GM21825 (cell line): Measurements from ENCODE around the gene EPRS1.
"Not testable (repeated sequence)": the region's sequence is repeated elsewhere in the genome, so short reads cannot be mapped to it uniquely, and the experiment has no call there.

Experiments
- ATAC-seq: cut with Tn5 transposase; IDR thresholded peaks from one replicate; pipeline ENCODE4 v1.9.1; 2021; ENCODE audit warnings: mild to moderate bottlenecking, moderate library complexity; ENCODE audit not compliant: unreplicated experiment

The EPRS1 gene

DNA sequence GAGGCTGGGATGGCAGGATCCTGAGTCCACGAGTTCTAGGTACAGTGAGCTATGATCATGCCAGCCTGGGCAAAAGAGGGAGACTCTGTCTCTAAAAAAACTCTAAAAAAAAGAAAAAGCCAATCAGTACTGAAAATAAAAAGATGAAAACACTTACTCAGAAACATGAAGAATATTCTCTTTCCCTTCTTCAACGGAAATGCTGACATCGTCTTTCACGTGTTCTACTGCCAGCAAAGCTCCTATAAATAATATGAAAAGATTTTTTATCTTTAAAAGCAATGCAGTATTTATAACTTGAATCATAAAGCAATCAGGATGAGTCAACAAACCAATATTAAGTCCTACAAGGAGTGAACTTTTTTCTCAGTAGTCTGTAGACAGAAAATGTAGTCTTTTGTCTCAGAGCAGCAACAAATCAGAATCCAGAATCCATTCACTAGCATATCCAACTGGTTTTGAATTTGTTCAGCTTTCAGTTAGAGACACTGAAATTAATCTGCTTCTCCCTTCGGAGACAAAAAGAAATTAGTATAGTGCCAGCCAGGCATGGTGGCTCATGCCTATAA, 6.2 kb downstream of the EPRS1 start:
- no peak for ATAC-seq

DNA sequence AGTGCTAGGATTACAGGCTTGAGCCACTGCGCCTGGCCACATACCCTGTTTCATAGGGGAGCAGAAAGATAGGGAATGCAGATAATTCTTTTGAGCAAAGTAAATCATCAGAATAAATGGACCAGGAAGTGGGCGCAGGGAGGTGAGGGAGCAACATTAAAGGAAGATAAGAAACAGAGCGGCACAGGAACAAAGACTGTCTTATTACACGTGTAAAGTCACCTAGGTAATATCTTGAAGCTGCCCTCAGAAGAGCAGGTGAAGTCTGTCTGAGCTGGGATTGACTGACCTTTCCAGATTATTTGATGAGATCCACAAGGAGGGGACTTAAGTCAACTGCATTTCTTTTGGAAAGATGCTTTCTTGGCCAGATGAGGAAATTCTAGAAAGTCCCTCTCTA, 7.7 kb downstream of the EPRS1 start:
- no peak for ATAC-seq

DNA sequence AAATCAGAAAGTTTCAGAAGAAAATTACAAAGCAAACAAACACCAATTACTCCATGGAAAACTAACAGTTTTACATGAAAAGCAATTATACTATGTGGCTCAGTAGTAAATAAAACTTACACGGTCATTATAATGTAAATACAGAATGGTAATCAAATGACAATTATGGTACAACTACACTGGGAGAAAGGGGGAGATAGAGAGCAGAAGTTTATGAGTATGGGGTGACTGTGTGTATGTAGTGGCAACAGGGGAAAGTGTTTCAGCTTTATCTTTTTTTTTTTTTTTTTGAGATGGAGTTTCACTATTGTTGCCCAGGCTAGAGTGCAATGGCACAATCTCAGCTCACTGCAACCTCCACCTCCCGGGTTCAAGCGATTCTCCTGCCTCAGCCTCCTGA, 8.5 kb downstream of the EPRS1 start:
- ATAC-seq, result not testable (repeated sequence)

DNA sequence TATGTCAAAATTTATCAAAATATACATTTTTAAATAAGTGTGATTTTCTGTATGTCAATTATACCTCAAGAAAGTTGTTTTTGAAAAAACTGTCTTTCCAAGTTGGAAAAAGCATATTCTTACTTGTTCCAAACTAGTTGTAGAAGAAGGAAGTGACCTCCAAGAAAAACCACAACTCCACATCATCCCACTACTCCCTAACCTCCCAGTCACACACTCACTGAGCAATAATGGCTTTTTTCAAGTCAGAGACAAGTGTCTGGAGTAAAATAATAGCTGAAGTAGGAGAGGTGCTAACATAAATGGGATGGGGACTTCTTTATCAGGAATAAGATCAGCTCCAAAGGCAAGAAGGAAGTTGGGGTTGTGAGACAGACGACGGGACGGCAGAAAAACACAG, 13.4 kb downstream of the EPRS1 start:
- ATAC-seq, result no peak

DNA sequence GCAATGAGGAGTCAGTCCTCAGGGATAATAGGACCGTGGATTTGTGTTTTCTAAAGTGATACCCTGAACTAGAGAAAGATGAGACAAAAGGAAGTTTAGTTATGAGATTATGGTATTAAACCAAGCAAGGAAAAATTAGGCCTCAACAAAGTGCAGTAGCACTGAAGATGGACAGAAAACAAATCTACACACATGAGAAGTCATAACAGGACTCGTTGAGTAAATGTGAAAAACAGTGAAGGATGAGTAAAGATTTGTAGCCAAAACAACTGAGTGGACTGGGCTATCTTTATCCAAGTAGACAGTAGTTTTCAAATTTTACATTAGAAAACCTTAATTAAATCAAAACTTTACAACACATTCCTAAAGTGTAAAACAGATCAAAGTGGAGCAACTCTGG, 15.0 kb downstream of the EPRS1 start:
- ATAC-seq, result no peak

DNA sequence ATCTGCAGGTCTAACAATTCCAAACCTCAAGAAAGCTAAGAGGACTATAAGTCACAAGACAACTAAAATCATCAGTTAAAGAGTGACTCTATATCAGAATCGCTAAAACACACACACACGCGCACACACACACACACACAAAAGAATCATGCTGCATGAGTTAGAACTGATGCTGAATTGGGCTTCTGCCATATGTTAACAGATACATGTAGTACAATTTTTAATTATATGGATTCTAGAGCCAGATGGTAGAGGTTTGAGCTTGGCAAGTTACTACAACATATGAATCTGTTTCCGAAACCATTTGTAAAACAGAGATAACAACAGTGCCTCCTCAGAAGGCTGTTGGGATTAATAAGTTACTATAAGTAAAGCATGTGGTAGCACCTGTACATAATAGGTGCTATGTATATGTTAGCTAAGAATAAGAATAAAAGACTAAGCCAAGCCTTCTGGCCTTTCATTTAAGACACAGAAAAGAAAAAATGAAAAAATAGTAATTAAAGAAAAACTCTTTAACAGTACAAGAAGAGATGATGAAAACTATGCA, 17.9 kb downstream of the EPRS1 start:
- ATAC-seq, result no peak

DNA sequence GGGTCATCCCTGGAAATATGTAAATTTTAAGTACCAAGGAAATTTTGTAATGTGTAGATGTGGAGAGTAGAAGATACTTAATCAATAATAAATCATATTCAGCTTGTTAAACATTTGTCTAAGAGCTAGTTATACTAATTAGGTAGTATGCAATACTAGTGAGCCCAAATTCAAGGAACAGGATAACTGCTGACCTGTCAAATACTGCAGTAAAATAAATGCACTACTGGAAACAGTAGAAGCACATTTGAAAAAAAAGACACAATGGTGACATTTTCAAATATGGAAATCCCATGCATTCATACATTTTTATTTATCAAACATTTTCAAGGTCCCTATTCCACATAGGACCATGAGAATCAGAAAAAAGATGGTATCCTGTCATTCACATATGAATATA, 27.2 kb downstream of the EPRS1 start:
- ATAC-seq, result no peak

DNA sequence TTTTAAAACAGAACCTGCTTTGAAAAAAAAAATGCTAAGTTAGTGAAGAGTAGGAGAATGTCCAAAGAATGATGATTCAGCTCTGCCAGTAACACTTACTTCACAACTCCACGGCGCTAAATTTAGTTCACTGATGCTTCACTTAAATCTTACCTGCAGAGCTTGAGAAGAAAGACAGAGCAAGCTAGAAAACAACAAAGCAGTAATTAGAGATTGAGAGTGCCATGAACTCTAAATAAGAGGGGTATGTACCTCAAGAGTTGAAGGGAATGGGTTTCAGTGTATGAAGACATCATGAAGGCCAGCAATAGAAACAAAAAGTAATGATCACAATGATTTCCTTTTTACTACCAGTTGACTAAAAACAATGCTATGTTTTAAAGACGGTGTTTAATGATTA, 32.8 kb downstream of the EPRS1 start:
- ATAC-seq, result peak; percentile 87

DNA sequence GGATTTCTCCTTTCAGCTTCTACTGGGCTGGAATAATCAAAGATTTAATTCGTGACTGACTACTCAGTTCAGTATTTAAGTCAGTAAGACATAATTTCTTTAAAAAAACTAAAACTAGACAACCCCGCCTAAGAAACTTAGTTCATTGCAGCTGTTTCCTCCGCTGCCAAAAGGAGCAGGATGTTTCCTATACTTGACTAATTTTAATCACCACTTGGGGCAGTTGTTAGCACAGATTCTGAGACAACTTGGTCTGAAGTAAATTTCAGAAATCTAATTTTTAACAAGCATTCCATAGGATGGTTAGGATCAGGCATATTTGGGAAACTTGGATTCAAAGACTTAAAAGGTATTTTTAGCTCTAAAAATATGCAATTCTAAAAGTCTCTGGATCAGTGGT, 34.0 kb downstream of the EPRS1 start:
- no peak for ATAC-seq

DNA sequence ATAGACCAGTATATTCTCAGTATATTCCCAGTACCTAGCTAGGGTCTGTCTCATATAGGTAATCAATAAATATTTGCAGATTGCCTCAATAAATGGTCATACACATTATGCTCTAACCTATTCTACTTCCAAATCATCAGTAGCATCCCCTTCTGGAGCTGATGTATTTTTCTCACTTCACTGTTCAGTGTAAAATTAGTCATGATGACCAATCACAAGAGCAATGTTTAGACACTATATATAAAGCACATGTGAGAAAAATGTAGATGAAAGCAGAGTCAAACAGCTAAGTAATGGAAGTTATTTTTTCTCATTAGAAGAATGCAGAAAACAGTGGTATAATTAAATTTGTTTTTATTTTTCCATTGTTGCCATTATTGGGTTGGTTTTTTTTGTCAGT, 34.7 kb downstream of the EPRS1 start:
- no peak for ATAC-seq

DNA sequence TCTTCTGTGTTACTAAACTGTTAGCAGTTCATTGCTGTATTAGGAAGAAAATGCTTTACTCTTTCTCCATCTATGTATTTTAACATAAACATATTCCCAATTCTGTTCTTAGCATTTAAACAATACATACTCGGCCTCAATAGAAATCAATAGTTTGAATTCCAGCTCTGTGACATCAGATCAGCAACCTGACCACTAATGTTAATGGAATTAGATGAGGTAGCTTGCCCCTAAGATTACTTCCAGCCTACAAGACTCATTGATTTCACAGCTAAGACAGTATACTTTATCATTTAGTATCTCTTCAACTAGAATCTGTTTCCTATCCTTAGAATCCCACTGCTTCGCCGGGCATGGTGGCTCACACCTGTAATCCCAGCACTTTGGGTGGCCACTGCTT, 38.9 kb downstream of the EPRS1 start:
- no peak for ATAC-seq

DNA sequence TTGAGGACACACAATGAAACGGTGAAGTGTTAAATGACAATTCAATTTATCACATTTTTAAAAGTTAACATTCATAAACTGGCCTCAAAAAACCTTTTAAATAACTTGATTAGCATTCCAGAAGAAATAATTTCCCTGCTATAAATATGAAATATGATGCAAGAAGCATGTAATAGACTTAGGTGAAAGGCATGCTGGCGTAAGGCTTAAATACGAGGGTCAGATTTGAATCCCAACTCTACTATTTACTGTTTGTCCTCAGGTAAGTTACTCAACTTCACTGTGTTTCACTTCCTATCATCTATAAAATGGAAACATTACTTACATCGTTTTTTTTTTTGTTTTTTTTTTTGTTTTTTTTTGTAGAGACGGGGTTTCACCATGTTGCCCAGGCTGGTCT, 40.8 kb downstream of the EPRS1 start:
- ATAC-seq, result no peak

DNA sequence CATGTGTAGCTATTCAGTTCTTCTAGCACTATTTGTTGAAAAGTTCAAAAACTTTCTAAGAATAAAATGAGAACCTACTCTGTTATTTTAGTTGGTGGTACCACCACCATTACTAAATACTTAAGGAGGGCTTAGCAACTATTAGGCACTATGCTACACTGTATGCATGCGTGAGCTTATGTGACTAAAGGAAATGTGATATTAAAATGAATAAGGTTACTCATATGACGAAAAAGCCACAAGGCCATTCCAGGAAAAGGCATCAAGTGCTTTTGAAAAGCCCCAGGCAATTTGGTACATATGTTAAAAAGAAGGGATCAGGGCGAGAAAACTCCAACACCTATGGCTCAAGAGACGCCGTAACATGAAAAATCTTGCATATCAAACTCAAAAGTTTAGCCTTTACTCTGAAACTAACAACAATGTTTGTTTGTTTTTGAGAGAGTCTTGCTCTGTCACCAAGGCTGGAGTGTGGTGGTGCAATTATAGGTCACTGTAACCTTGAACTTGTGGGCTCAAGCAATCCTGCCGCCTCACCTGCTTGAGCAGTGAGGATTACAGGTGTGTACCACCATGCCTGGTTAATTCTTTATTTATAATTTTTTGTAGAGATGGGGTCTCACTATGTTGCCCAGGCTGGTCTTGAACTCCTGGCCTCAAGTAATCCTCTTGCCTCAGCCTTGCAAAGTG, 42.5 kb downstream of the EPRS1 start:
- ATAC-seq, result no peak

DNA sequence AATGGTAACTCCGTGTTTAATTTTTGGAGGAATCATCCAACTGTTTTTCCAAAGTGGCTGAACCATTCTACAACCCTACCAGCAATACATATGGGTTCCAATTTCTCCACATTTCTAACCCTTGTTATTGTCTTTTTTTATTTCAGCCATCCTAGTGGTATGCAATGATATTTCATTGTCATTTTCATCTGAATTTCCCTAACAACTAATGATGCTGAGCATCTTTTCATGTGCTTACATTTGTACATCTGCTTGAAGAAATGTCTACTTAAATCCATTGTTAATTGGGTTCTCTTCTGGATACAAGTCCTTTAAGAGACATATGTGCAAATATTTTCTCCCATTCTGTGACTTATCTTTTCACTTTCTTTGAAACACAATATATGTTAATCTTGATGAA, 43.3 kb downstream of the EPRS1 start:
- ATAC-seq, result no peak

DNA sequence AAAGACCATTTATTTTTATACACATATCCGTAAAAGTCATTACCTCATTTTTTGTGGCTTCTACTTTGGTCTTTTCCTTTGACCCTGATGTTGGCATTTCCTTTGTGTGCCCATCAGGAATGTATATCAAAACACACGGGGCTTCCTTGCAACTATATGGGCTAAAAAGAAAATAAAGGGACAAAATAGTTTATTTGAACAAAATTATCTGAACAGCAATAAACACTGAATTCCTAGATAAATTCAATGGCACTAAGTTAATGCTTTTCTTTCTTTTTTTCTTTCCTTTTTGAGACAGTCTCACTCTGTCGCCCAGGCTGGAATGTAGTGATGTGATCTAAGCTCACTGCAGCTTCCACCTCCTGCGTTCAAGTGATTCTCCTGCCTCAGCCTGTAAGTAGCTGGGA, 45.2 kb downstream of the EPRS1 start:
- no peak for ATAC-seq

DNA sequence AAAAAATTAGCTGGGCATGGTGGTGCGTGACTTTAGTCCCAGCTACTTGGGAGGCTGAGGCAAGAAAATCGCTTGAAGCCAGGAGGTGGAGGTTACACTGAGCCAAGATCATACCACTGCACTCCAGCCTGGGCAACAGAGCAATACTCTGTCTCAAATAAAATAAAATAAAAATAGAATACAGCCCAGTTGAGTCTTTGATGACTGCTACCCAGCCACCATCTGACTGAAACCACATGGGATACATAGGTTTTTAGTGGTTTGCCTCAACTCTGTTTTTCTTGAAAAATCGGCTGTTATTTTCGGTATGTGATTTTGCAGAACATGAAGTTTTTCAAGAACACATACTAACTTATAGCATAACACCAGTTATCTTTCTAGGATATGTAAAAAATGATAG, 46.5 kb downstream of the EPRS1 start:
- no peak for ATAC-seq
